ENCODE measurements around the gene COLEC11. TPM values are rescaled to one million over a fixed set of nuclear protein-coding genes. Genes with fewer than 3 reads are reported as not detected.

Gene COLEC11
- total and polyA plus RNA-seq, 2 donors (not counting 1 experiment from before 2014, with no cell fraction given), result not detected

- no peak overlapping the region for H3K4me2 ChIP-seq (replicated peaks; ENCODE audit: low read depth, low read length, poor library complexity, severe bottlenecking)
- no peak overlapping the region for H3K9ac ChIP-seq (ENCODE audit: low read length)
- ATAC-seq (ENCODE audit: low read depth), result no peak
- no peaks in the 10 kb centered on the region for H3K27me3 ChIP-seq (replicated peaks in 1 of 4; ENCODE audit: control extremely low read depth in 1 of 4, control insufficient read depth in 3 of 4, insufficient read depth in 4 of 4, low read length in 3 of 4)
- no peak for DNase-seq
- peaks cover 13% of the 10 kb centered on the region for H3K4me1 Mint-ChIP-seq
- H3K27ac Mint-ChIP-seq, result no peak overlapping the region
- no peak for TF ChIP-seq EZH2 (IDR thresholded peaks at IDR 0.05; ENCODE audit: borderline replicate concordance, insufficient read depth, low read depth, low read length, poor library complexity, severe bottlenecking)
- no peak for TF ChIP-seq CTCF (IDR thresholded peaks at IDR 0.05)
- H2AFZ ChIP-seq (ENCODE audit: insufficient read depth, low read depth, low read length, poor library complexity, severe bottlenecking), result no peak overlapping the region
- whole genome bisulfite sequencing (ENCODE audit: insufficient coverage), result 91% methylated on average over 4 of the region's 8 CpGs
- POLR2A ChIA-PET, result no interaction called here
- H3K9me3 Mint-ChIP-seq (ENCODE audit: insufficient read depth), result no peaks in the 10 kb centered on the region
- intact Hi-C loops (cut with micrococcal nuclease), result no loop called here
- peaks cover 15% of the 10 kb centered on the region for H3K79me2 ChIP-seq (ENCODE audit: control insufficient read depth, insufficient read depth, low read length)
- no peaks in the 10 kb centered on the region for H3K27me3 Mint-ChIP-seq
- H4K20me1 ChIP-seq (ENCODE audit: control insufficient read depth, insufficient read depth, low read length, poor library complexity, severe bottlenecking), result peaks cover 9% of the 10 kb centered on the region
- peaks cover 5 to 16% of the 10 kb centered on the region in 2 donors for H3K4me1 ChIP-seq (ENCODE audit: control insufficient read depth in 2 of 2, insufficient read depth in 2 of 2, low read length in 2 of 2)
- H3K36me3 ChIP-seq (replicated peaks in 1 of 2; ENCODE audit: control extremely low read depth in 1 of 2, control insufficient read depth in 1 of 2, extremely low read depth in 1 of 2, insufficient read depth in 2 of 2, low read length in 1 of 2), result peaks cover 0 to 2% of the 10 kb centered on the region in 2 experiments
- no peak overlapping the region for H3K27ac ChIP-seq (ENCODE audit: low read length in 2 of 2)
- peaks cover 0 to 6% (median 0%) of the 10 kb centered on the region in 3 donors for H3K9me3 ChIP-seq (ENCODE audit: control extremely low read depth in 1 of 3, control insufficient read depth in 2 of 3, insufficient read depth in 1 of 3, low read length in 2 of 3)
- no peak overlapping the region for H3K4me3 ChIP-seq (ENCODE audit: control extremely low read depth in 1 of 5, extremely low read depth in 1 of 5, insufficient read depth in 1 of 5, low read depth in 2 of 5, low read length in 4 of 5)
- no peak overlapping the region for H3K4me3 Mint-ChIP-seq
- CTCF ChIA-PET, result no interaction called here
These were observed 23.6 kb upstream of the COLEC11 start for GRCh38 chr2:3571284-3571683.

DNA sequence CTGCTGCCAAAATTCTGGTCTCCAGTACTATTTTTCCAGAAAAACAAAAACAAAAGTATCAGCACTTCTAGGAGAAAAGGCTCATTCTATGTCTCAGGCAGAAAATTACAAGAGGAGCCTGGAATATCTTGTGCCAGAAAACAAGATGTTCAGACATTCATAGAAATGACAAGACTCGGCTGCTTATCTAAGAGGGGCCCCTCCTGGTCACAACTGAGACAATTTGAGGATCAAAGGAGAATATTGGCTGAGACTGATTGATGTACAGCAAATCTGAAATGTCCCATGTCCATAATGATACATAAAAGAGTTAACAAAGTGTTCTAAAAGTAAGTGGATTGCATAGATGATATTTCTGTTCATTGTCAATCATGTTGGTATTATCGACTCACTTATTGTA is 22.3 kb upstream of the COLEC11 start:
- peaks cover 2 to 11% of the 10 kb centered on the region in 2 experiments for H3K36me3 ChIP-seq (replicated peaks in 1 of 2; ENCODE audit: control extremely low read depth in 1 of 2, control insufficient read depth in 1 of 2, extremely low read depth in 1 of 2, insufficient read depth in 2 of 2, low read length in 1 of 2)
- H3K9ac ChIP-seq (ENCODE audit: low read length), result no peak overlapping the region
- intact Hi-C loops (cut with micrococcal nuclease), result no loop called here
- POLR2A ChIA-PET, result interaction anchor here (1.0 kb wide), 1 partner anchor 14 kb away, joined by 5 read pairs; the partner anchor contains the start of gene RNASEH1
- no peak overlapping the region for H3K4me3 ChIP-seq (ENCODE audit: control extremely low read depth in 1 of 5, extremely low read depth in 1 of 5, insufficient read depth in 1 of 5, low read depth in 2 of 5, low read length in 4 of 5)
- H3K27me3 ChIP-seq (replicated peaks in 1 of 4; ENCODE audit: control extremely low read depth in 1 of 4, control insufficient read depth in 3 of 4, insufficient read depth in 4 of 4, low read length in 3 of 4), result no peaks in the 10 kb centered on the region
- Mint-ChIP-seq H3K4me1 (peaks cover 23% of the 10 kb centered on the region), H3K27ac (no peak overlapping the region), H3K9me3 (ENCODE audit: insufficient read depth) (no peaks in the 10 kb centered on the region), H3K4me3 (no peak overlapping the region), H3K27me3 (no peaks in the 10 kb centered on the region)
- no peak overlapping the region for H2AFZ ChIP-seq (ENCODE audit: insufficient read depth, low read depth, low read length, poor library complexity, severe bottlenecking)
- H4K20me1 ChIP-seq (ENCODE audit: control insufficient read depth, insufficient read depth, low read length, poor library complexity, severe bottlenecking), result peaks cover 15% of the 10 kb centered on the region
- peaks cover 0 to 6% (median 0%) of the 10 kb centered on the region in 3 donors for H3K9me3 ChIP-seq (ENCODE audit: control extremely low read depth in 1 of 3, control insufficient read depth in 2 of 3, insufficient read depth in 1 of 3, low read length in 2 of 3)
- peaks cover 15% of the 10 kb centered on the region for H3K79me2 ChIP-seq (ENCODE audit: control insufficient read depth, insufficient read depth, low read length)
- H3K27ac ChIP-seq (ENCODE audit: low read length in 2 of 2), result no peak overlapping the region
- CTCF ChIA-PET, result interaction anchor here (1.5 to 2.8 kb wide), 2 partner anchors 8 to 14 kb away, joined by 4 to 16 read pairs; no protein-coding TSS in a partner anchor
- H3K4me2 ChIP-seq (replicated peaks; ENCODE audit: low read depth, low read length, poor library complexity, severe bottlenecking), result no peak overlapping the region
- WGBS (ENCODE audit: insufficient coverage), result 100% methylated on average over 1 of the region's 2 CpGs
- ATAC-seq (ENCODE audit: low read depth) (no peak), DNase-seq (no peak)
- TF ChIP-seq CTCF (IDR thresholded peaks at IDR 0.05) (no peak), EZH2 (IDR thresholded peaks at IDR 0.05; ENCODE audit: borderline replicate concordance, insufficient read depth, low read depth, low read length, poor library complexity, severe bottlenecking) (no peak)
- H3K4me1 ChIP-seq (ENCODE audit: control insufficient read depth in 2 of 2, insufficient read depth in 2 of 2, low read length in 2 of 2), result peaks cover 8 to 27% of the 10 kb centered on the region in 2 donors

Data from B cell (primary cell).